ENCODE data around the gene TFAP2B.

TFAP2B gene

DNA sequence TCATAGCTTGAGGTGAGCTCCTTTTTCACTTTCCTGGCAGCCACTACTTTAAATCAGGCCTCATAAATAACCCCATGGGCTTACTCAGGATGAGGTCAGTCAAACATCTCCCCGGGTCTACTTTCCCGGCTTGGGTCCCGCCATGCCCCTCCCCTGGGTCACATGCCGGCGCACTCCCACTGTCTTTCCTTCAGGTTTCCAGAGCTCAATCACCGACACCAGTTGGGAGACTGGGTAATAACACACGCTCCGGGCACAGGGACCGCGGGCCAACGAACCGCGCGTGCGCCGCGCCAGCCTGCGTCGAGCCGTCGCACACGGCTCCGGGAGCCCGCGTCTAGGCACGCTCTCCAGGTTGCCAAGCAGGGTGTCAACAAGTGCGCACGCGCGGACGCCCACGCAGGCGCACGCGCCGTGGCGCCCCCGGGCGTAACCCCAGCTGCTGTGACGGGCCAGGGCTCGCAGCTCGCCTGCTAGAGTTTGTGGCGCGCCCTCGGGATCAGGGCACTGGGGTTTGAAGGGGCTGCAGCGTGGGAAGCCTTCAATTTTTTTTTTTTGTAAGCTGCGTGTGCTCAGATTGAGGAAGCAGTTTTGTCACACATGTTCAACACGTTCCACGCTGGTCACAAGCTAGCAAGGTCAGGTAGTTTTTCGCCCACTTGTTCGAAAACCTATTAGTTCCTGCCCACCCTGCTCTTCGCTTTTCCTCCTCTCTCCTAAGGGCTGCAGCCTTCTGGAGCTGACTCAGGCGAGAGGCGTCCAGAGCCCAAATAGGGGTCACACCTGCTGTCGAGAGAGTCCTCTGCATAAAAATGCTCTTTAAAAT is 31.8 kb downstream of the TFAP2B start:
- H3K36me3 Mint-ChIP-seq (ENCODE audit: low read depth): no peaks in the 10 kb centered on the region
- no peaks in the 10 kb centered on the region for H3K4me1 Mint-ChIP-seq (ENCODE audit: low read depth)
- peaks cover 66% of the 10 kb centered on the region for H3K27me3 Mint-ChIP-seq
- peaks cover 4% of the 10 kb centered on the region for H3K9me3 Mint-ChIP-seq
- no peak overlapping the region for H3K4me3 Mint-ChIP-seq
- no peak overlapping the region for H3K27ac Mint-ChIP-seq

DNA sequence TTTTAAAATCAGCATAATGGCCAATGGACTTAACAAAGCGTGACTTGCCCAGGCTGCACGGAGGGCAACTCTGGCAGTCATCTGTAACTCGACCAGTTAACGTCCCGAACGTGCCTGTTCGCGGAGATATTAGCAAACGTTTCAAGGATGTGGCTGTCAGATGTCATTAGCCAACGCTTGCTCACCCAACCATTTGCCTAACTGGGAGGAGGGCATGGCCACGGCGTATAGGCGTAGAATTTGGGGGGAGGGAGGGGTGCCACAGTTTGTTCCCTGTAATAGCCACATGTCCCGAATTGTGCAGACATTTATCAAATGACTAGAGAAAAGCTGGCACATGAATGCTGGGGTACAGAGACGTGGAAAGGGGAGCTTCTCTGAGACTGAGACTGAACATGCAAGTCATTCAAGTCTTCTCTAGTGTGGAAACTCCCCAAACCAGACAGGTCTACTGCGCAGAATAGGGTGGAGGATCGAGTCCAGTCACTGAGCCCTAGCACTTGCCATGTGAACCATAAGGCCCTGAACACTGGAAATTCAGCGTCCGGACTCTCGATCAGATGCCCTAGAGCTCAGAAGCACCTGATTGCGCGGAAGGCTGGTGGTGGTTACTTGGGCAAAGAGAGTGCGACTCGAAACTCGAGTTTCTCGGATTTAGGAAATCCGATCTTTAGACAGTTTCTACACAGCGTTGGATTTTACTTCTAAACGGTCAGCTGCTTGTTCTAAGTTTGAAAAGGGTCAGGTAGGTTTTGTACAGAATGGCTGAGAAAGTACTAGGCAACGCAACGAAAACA is 32.6 kb downstream of the TFAP2B start:
- H3K27ac Mint-ChIP-seq: no peak overlapping the region
- no peak overlapping the region for H3K4me3 Mint-ChIP-seq
- H3K36me3 Mint-ChIP-seq (ENCODE audit: low read depth): no peaks in the 10 kb centered on the region
- no peaks in the 10 kb centered on the region for H3K4me1 Mint-ChIP-seq (ENCODE audit: low read depth)
- peaks cover 61% of the 10 kb centered on the region for H3K27me3 Mint-ChIP-seq
- peaks cover 4% of the 10 kb centered on the region for H3K9me3 Mint-ChIP-seq

- no peak overlapping the region for H3K27ac Mint-ChIP-seq
- H3K4me3 Mint-ChIP-seq: no peak overlapping the region
- H3K27me3 Mint-ChIP-seq: peaks cover 34% of the 10 kb centered on the region
These were observed 35.3 kb downstream of the TFAP2B start for GRCh38 chr6:50853939-50854338.

DNA sequence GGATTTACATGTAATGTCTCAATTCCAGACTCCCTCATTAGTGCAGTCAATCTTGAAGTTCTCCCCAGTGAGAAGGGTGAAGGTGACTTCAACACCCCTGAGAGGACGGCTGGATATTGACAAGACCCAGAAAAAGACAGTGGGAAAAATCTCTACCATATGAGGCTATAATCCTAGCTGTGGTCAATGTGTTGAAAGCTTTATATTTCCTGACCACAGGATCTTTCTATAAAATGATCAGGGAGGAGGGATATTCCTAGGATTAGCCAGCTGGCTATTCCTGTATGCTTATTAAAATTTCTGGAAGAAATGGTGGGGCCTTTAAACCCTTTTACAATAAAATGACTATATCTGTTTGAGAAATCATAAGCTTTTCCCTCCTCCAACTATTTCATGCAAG is 43.0 kb downstream of the TFAP2B start:
- Mint-ChIP-seq H3K27ac (no peak overlapping the region), H3K36me3 (ENCODE audit: low read depth) (no peaks in the 10 kb centered on the region), H3K9me3 (no peaks in the 10 kb centered on the region), H3K4me1 (ENCODE audit: low read depth) (no peaks in the 10 kb centered on the region), H3K27me3 (no peaks in the 10 kb centered on the region), H3K4me3 (no peak overlapping the region)

More at GRCh38 chr6:50853939-50854338, 35.3 kb downstream of the TFAP2B start:
- Mint-ChIP-seq H3K36me3 (ENCODE audit: low read depth) (no peaks in the 10 kb centered on the region), H3K4me1 (ENCODE audit: low read depth) (no peaks in the 10 kb centered on the region), H3K9me3 (no peaks in the 10 kb centered on the region)

DNA sequence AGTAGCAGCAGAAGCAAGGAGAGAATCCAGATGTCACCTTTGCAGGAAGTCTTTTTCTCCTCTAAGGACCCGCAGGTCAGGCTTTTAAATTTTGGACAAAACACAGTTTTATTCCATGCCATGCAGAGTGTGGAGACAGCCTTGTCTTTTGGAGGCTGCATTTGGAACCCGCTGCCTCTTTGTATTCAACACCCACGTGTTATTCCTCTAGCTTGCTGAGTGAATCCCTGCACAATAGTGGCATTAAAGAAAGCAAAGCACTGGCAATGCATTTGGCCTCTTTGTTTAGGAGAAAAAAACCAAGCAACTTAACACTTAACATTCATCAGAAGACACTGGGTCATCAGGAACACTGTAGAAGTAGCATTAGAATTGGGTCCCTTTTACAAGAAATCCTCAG is 43.5 kb downstream of the TFAP2B start:
- no peaks in the 10 kb centered on the region for H3K4me1 Mint-ChIP-seq (ENCODE audit: low read depth)
- no peaks in the 10 kb centered on the region for H3K9me3 Mint-ChIP-seq
- H3K27ac Mint-ChIP-seq: no peak overlapping the region

DNA sequence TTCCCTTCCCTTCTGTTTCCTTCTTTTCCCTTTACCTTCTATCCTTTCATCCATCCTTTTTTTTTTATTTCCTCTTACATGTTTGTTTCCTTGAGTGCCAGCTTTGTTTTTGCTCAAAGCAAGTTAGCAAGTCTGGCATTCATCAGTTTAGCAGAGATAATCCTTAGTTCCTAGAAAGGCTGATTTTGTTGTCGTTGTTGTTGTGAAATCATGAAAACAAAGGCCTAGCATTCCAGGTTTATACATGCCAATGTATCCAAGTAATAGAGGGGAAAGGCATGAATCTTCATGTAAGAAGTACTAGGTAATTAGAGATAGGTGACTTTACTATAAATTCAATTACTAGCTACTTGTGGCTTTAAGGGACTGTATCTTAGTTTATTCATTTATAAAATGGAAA is 45.9 kb downstream of the TFAP2B start:
- no peaks in the 10 kb centered on the region for H3K36me3 Mint-ChIP-seq (ENCODE audit: low read depth)
- H3K27ac Mint-ChIP-seq: no peak overlapping the region
- no peaks in the 10 kb centered on the region for H3K27me3 Mint-ChIP-seq
- H3K4me1 Mint-ChIP-seq (ENCODE audit: low read depth): no peaks in the 10 kb centered on the region
- no peak overlapping the region for H3K4me3 Mint-ChIP-seq
- no peaks in the 10 kb centered on the region for H3K9me3 Mint-ChIP-seq

More for the DNA sequence above, 43.5 kb downstream of the TFAP2B start:
- Mint-ChIP-seq H3K4me3 (no peak overlapping the region), H3K36me3 (ENCODE audit: low read depth) (no peaks in the 10 kb centered on the region), H3K27me3 (no peaks in the 10 kb centered on the region)

GRCh38 chr6:50868466-50868865 is 49.8 kb downstream of the TFAP2B start:
- Mint-ChIP-seq H3K4me3 (no peak overlapping the region), H3K9me3 (no peaks in the 10 kb centered on the region), H3K4me1 (ENCODE audit: low read depth) (no peaks in the 10 kb centered on the region), H3K27me3 (no peaks in the 10 kb centered on the region), H3K27ac (no peak overlapping the region), H3K36me3 (ENCODE audit: low read depth) (no peaks in the 10 kb centered on the region)

- Mint-ChIP-seq H3K27me3 (no peaks in the 10 kb centered on the region), H3K4me1 (ENCODE audit: low read depth) (no peaks in the 10 kb centered on the region), H3K4me3 (no peak overlapping the region), H3K9me3 (no peaks in the 10 kb centered on the region), H3K27ac (no peak overlapping the region), H3K36me3 (ENCODE audit: low read depth) (no peaks in the 10 kb centered on the region)
These were observed 54.5 kb downstream of the TFAP2B start for GRCh38 chr6:50873167-50873566.

DNA sequence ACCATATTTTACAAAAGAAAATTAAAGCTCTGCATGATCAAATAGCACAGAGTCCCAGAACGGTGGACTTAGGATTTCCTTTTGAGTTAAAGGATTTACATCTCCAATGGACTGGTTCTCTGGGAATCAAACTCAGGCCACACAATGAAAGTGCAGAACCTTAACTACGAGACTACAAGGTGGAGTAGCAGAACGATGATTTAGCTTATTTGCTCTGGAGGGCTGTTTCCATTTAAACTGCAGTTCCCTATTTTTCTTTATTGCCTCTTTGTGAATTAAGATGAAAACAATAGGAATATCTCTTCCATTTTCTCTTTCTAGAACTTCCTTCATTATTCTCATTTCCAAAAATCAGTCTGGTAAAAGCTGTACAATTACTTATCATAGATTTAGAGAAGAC is 65.7 kb downstream of the TFAP2B start:
- Mint-ChIP-seq H3K36me3 (ENCODE audit: low read depth) (no peaks in the 10 kb centered on the region), H3K27me3 (no peaks in the 10 kb centered on the region), H3K4me1 (ENCODE audit: low read depth) (no peaks in the 10 kb centered on the region), H3K9me3 (no peaks in the 10 kb centered on the region), H3K27ac (no peak overlapping the region), H3K4me3 (no peak overlapping the region)

- Mint-ChIP-seq H3K27me3 (no peaks in the 10 kb centered on the region), H3K27ac (no peak overlapping the region), H3K4me3 (no peak overlapping the region), H3K4me1 (ENCODE audit: low read depth) (no peaks in the 10 kb centered on the region), H3K36me3 (ENCODE audit: low read depth) (no peaks in the 10 kb centered on the region), H3K9me3 (no peaks in the 10 kb centered on the region)
These were observed 68.4 kb downstream of the TFAP2B start for GRCh38 chr6:50887112-50887511.

DNA sequence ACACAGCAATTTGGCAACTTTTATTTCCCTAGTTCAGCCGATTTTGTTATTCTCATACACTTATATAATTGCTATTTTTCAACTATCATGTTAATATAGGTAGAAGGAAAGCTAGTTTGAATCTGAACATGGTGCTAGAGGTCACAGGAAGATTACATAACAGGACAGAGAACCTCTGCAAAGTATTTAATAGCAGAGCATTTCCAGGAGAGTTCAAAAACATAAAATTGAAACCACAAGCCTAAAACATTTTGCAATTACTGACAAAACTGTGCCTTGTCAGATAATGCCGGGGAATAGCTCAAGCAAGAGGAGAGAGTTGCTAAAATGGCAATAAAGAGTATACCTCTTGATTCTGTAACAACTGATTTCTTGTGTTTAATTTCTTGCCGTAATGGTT is 70.8 kb downstream of the TFAP2B start:
- Mint-ChIP-seq H3K36me3 (ENCODE audit: low read depth) (no peaks in the 10 kb centered on the region), H3K4me1 (ENCODE audit: low read depth) (no peaks in the 10 kb centered on the region), H3K27ac (no peak overlapping the region), H3K9me3 (no peaks in the 10 kb centered on the region), H3K4me3 (no peak overlapping the region), H3K27me3 (no peaks in the 10 kb centered on the region)

DNA sequence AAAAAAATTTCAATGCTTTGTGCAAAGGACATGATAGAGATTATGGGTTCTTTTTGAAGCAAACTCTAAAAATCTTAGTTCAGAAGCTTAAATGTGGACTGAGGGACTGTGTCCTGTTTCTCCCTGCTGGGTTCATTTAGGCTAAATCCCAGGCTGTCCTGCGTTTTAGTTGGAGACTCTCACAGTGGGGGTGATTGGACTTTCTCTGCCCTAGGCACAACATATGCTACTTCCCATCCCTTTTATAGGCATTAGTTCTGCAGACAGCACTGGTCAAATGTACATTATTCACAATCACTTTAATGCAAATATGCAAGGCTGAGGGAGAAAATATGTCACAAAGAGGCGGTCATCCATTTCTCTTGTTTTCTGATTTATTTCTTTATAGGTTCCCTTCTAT is 71.3 kb downstream of the TFAP2B start:
- Mint-ChIP-seq H3K9me3 (no peaks in the 10 kb centered on the region), H3K4me1 (ENCODE audit: low read depth) (no peaks in the 10 kb centered on the region), H3K27ac (no peak overlapping the region), H3K36me3 (ENCODE audit: low read depth) (no peaks in the 10 kb centered on the region), H3K27me3 (no peaks in the 10 kb centered on the region), H3K4me3 (no peak overlapping the region)

DNA sequence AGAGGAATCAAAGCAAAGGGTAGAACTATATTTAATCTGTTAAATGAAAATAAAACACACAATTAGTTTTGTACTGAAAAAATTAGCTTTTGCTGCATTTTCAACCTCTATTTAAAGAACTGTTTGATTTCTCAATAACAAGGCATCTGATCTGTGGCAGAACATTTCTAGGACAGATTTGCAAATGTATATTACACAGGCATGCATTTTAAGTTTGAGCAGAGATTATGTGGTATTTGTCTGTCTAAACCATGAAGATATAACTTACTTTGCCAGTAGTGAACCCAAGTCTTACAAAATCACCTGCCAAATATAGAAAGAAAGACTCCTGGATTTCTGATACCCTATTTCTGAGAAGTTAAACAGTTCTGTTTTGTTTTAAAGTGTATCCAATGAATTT is 71.9 kb downstream of the TFAP2B start:
- H3K36me3 Mint-ChIP-seq (ENCODE audit: low read depth): no peaks in the 10 kb centered on the region
- no peak overlapping the region for H3K4me3 Mint-ChIP-seq
- no peaks in the 10 kb centered on the region for H3K9me3 Mint-ChIP-seq
- H3K27me3 Mint-ChIP-seq: no peaks in the 10 kb centered on the region
- H3K27ac Mint-ChIP-seq: no peak overlapping the region
- H3K4me1 Mint-ChIP-seq (ENCODE audit: low read depth): no peaks in the 10 kb centered on the region

- Mint-ChIP-seq H3K27me3 (no peaks in the 10 kb centered on the region), H3K4me1 (ENCODE audit: low read depth) (no peaks in the 10 kb centered on the region), H3K36me3 (ENCODE audit: low read depth) (no peaks in the 10 kb centered on the region), H3K9me3 (peaks cover 5% of the 10 kb centered on the region), H3K27ac (no peak overlapping the region), H3K4me3 (no peak overlapping the region)
These were observed 72.6 kb downstream of the TFAP2B start for GRCh38 chr6:50891290-50891689.
